ENCODE results near the gene CIBAR2. TPM values are rescaled to one million over a fixed set of nuclear protein-coding genes. Genes with fewer than 3 reads are reported as not detected.

CIBAR2 gene
- total RNA-seq, 1 donor from 2014 or later = not detected

DNA sequence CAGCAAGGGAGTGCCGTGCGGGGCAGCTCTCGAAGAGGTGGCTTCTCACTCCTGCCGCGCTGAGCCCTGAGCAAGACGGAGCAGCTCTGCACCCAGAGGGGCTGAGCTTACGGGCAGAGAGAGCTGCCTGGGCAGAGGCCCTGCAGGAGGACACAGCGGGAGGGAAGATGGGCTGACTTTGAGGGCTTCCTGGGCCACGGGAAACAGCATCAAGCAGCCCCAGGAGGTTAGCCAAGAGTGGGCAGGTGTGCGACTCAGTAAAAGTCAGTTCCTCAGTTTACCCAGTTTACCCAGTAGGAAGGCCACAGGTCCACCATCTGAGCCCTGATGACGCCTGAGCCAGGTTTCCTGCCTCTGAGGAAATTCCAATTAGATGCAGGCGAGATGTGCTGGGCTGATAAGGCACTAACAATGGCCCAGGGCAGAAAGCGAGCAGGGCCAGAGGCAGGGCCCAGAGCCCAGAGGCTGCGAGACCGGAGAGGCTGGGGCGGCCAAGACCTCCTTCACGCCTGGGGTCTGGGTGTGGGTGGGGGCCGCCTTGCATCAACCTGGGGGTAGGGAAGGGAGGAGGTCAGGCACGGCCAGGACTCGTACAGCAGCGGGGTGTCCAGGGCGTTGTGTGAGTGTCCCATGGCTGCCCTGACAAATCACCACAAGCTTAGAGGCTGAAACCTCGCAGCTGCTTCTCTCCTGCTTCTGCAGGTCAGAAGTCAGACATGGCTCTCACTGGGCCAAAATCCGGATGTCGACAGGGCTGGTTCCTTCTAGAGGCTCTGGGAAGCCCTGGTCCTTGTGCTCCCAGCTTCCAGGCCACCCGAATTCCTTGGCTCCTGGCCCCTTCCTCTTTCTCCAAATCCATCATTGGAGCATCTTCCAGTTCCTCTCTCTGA lies 32.0 kb upstream of the CIBAR2 start:
- peak; percentile 90 for DNase-seq

DNA sequence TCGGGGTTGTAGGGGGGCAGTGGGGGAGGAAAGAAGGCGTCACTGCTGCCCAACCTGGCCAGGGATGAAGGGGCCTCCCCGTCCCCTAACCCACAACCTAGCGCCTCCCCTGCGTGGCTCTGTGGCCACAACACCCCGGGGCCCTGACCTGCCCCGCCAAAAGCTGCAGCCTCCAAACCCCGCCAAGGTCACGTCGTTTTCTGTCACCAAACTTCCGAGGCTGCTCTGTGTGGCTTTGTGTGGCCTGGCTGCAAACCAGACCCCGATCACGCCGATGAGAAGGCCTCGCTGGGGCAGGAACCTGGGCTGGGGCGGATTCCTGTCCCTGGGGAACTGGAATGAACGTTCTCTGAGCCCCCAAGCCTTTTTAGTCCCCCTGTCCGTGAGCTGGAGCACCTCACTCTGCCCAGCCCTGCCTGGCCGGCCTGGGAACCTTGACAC lies 30.5 kb upstream of the CIBAR2 start:
- no peak for DNase-seq

DNA sequence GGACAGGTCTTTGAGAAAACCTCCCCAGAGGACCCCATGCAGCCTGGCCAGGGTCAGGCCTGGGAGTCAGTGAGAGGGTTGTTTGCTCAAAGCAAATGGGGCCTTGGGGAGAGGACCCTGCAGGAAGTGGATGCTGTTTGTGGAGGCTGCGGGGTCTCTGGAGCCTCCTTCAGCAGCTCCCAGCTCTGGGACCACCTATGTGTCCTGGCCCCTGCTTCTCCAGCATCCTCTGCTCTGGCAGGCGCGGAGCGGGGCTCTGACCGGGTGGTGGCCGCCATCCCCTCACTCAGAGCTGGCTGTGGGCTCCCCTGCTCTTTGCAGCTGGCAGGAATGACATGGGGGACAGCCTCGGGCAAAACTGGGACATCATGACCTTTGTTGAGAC lies 29.8 kb upstream of the CIBAR2 start:
- DNase-seq = no peak

DNA sequence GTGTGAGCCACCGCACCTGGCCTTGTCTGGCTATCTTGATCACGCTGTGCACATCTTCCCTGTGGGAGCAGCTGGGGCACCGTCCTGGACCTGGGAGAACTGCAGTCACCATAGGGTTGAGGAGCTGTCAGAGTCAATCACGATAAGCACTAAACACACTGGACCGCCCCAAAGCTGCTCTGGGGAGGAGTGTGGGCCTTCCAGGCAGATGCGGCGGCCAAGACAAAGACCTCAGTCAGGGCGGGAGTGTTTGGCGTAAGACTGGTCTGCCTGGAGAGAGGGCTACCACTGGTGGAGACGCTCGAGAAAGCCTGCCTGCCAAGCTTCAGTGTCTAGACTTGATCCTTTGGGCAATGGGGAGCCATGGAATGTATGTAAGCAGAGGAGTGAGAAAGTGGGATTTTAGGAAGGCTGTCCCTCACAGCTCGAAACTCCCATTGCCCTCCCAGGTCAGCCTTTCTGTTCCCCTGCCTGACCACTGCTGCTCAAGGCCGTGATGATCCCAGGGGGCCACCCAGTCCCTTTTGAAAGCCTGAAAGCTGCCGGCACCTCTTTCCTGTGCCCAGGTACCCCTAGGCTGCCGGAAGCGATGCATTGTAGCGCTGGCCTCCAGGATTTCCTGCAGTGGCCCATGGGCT lies 29.3 kb upstream of the CIBAR2 start:
- DNase-seq = no peak

DNA sequence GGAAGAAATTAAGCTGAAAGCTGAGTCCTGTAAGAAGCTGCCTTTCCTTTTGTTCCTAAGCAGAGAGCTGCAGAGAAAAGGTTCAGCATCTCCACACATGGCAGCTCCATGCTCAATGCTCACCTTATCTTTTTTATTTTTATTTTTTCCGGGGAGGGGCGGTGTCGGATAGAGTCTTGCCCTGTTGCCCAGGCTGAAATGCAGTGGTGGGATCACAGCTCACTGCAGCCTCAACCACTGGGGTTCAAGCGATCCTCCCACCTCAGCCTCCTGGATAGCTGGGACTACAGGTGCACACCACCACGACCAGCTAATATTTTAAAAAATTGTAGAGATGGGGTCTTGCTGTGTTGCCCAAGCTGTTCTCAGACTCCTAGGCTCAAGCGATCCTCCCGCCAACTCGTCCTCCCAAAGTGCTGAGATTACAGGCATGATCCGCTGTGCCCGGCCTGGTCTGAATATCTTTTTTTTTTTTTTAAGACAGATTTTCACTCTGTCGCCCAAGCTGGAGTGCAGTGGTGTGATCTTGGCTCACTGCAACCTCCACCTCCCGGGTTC lies 28.3 kb upstream of the CIBAR2 start:
- no peak for DNase-seq

DNA sequence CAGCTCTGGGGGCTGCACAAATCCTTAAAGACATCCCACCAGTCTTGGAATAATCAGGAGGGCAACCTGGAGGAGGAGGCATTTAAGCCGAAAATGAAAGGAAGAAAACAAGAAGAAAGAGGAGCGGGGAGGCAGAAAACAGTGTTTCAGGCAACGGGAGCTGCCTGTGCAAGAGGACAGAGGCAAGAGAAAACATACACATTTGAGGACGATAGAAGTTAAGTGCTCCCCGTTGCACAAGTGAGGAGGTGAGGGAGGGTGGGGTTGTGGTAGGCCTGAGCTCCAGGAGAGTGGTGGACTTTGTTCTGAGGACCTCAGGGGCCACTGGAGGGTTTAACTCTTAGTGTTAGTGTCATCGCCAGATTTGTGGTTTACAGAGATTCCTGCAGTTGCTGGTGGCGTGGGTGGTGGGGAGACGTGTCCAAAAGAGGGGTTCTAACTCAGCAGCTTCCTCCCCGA lies 27.6 kb upstream of the CIBAR2 start:
- DNase-seq = no peak

DNA sequence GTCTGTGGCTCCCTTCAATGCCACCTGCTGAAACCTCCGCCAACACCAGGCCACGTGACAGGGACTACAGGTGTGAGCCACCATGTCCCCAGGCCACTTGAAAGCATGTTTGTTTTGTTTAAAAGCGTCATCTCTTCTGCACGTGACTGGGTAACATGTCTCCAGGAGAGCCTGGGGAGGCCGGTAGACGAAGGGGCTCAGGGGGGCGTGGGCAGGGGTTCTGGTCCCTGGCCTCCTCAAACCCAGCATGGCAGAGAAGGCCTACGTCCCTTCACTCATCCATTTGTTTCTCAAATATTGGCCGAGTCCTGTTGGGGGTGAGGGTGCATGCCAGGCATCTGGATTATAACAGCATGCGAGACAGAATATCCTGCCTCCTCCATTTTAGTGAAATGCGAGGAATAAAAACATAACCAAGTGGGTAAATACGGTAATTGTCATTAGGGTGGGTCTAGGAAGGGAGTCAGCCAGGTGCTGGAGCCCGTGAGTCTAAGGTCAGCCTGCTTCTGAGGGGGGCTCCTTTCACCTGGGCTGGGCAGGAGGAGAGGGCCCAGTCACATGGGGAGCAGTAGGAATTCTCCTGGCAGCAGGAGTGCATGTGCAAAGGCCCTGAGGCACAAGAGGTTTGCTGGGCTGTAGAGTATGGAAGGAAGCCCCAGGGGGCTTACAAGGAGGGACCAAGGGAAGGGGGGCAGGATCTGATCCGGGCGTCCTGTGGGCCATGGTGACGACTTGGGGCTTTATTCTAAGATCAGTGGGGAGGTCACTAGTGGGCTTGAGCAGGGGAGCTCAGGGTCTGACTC lies 26.8 kb upstream of the CIBAR2 start:
- DNase-seq = no peak

DNA sequence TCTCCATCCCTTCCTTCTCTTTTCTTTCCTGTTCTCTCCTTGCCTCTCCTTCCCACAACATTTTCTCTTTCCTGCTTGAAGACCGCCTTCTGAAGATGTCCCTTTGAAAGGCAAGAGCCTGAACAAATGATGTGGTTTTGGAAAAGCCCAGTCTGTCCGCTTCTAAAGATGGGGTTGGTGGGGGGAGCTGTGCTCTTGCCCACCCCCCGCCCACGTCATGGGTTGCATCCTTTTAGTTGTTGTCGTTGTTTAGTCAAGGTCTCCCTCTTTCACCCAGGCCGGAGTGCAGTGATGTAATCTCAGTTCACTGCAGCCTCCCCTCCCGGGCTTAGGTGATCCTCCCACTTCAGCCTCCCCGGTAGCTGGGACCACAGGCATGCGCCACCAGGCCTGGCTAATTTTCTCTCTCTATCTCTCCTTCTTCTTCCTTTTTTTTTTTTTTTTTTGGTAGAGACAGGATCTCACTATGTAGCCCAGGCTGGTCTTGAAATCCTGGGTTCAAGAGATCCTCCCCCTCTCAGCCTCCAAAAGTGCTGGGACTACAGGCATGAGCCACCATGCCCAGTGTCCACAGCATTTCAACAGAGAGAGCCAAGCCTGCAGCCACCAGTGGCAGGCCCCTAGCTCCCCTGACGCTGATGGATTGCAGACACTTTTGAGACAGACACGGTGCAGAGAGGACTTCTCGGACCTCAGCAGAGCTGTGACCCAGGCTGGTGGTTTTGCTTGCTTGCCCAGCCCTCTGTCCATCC lies 26.0 kb upstream of the CIBAR2 start:
- no peak for DNase-seq

DNA sequence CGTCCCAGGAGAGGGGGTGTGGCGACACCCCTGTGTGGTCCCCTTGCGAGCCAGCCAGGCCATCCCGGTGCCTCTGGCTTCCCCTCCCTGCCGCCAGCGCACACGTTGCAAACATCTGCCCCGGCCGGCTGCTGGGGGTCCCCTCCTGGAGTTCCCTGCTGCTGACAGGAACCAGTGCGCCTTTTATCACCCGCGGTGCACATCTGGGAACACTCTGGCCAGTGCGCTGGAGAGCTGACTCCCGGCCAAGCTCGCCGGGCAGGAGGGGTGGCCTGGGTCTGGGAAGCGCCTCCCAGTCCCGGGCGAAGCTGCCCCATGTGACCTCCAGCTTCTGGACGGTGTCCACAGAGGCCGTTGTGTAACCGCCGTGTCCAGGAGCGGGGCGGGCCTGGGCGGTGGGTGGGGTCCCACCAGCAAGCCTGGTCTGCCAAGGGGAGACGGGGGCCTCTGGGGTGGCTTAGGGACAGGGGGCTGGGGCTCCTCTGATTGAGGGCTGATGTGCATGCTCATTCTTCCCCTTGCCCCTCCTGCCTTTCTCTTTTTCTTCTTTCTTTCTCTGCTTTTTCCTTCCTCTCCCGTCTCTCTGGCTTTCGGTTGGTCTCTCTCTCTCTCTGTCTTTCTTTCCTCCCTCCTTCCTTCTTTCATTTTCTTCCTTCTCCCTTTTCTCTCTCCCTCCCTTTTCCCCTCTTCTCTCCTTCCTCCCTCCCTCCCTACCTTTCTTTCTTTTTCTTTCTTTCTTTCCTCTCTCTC lies 25.2 kb upstream of the CIBAR2 start:
- peak; percentile 81 for DNase-seq

DNA sequence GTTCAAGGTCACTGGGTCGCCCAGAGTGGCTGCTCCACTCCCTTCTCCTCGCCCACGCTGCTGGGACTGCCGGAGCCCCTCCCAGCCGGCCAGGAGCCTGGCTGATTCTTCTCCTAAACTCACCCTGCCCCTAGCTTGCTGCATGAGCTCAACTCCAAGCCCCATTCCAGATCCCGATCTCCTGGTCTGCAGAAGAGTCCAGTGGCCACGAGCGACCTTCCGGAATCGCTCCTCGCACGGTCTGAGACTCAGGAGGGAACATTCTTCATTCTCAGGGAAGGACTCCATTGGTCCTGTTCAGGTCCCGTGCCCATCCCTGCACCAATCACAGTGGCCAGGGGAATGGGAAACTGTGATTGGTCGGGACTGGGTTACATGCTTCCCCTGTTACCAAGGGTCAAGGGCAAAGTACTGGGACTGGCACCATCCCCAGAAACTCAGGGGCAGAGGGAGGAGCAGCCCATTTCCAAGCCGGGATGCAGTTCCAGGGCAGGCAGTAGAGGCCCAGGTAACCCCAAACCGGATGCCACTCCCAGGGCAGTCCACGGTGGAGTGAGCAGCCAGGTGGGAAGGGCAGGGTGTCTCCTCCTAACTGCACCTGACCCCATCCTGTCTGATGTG lies 24.5 kb upstream of the CIBAR2 start:
- DNase-seq = peak; percentile 39

DNA sequence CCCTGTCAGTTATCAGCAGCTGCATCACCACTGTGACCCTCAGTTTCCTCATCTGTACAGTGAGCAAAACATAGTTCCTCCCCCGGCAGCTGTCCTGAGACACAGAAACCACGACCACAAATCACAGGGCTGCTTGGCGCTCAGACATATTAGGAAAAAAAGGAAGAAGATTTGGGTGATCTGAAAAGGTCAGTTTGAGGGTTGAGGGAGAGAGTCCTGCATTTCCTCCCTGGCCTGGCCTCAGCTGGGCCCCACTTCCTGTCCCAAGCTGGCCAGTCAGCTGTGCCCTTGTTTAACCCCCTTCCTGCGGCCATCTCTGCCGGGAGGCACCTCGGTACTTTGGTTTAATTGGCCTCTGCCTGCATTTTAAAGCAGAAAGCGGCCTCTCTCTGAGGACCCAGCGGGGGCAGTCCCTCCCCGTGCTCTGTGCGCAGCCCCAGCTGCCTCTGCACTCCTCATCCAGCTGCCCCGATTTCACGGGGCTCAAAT lies 24.0 kb upstream of the CIBAR2 start:
- no peak for DNase-seq

DNA sequence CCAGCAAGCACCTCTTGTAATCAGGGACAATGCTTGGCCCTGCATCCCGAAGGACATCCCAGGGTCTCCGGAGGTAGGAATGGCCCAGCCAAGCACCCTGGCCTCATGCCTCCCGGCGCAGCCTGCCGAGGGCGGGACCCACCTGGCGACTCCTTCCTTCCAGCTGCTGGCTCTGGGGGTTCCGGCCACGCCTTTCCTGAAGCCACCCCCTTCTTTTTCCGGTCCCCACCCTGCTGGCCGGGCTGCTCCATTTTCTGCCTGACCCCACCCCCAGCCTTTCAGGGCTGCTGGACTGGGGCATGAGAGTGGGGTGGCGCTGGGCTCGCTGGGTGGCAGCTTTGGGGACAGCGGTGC lies 22.5 kb upstream of the CIBAR2 start:
- no peak for DNase-seq

DNA sequence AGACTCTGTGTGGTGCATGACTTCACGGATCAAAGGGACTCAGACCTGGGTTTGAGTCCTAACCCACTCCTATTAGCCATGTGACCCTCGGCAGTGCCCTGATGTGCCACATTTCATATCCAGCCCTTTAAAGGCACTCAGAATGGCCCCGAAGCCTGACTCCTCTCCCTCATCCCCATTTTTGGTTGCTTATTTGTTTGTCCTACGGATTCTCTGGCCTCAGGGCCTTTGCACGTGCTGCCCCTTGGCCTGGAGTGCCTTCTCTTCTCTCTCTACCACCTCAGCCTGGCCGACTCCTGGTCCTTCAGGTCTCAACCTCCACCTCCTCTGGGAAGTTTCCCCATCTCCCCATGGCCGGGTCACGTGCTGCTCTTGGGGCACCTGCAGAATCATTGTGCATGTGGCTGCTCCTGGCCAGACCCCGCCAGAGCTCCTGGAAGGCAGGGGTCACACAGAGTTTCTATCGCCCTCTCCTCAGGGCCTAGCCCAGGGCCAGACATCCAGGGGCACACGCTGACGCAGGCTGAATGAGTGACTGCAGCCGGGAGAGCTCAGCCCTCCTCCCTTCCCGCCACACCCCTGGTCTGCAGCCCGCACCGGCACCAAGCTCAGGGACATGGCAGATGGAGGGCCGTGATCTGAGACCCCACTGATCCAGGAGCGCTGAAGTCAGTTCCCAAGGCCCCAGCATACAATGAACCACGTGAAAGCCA lies 22.0 kb upstream of the CIBAR2 start:
- no peak for DNase-seq

DNA sequence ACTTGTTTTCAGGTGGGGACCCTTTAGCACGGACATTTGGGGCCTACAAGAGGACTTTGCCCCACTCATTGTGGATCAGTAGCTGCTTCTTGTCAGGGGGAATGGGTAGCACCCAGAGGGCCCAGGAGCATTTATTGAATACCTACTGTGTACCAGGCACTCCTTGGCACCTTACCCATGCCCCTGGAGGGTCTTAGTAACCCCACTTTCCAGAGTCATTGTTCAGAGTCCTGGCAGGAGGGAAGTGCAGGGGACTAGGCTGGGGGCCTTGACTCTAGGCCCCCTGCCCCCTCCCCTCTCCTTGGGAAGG lies 21.0 kb upstream of the CIBAR2 start:
- no peak for DNase-seq

DNA sequence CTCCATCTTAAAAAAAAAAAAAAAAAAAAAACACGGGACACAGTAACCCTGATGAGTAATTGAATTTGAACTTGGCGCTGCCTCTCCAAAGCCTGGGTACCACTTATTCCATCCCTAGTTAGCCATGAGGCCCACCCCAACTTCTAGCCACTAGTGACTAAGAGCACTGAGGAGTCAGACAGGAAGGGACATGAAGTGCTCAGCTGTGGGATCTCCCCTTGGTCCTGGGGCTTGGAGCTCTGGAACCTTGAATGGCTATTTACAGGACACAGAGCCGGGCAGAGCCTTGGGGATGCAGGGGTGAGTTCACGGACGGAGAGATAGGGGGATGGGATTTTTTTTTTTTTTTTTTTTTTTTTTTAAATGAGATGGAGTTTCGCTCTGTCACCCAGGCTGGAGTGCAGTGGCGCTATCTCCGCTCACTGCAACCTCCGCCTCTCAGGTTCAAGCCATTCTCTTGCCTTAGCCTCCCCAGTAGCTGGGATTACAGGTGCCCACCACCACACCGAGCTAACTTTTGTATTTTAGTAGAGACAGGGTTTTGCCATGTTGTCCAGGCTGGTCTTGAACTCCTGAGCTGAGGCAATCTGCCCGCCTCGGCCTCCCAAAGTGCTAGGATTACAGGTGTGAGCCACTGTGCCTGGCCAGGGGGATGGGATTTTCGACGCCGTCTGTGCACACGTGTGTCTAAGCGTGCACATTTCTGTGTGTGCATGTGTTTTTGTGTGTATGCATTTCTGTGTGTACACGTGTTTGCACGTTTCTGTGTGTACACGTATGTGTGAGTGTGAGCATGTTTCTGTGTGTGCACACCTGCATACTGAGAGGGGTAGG lies 20.4 kb upstream of the CIBAR2 start:
- no peak for DNase-seq

DNA sequence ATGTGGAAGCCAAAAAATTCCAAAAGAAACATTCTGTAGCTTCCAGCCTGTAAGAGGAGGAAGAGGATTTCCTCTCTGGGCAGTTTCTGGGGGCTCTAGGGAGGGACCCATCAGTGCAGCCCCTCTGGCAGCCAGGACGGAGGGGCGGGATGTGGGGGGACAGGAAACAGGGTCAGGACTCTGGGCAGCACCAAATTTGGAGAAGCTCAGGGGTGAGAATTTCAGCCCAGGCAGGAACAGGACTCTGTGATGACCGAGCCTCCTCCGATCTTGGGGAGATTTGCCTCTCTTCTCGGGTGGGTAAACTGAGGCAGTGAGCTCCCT lies 18.4 kb upstream of the CIBAR2 start:
- no peak for DNase-seq

DNA sequence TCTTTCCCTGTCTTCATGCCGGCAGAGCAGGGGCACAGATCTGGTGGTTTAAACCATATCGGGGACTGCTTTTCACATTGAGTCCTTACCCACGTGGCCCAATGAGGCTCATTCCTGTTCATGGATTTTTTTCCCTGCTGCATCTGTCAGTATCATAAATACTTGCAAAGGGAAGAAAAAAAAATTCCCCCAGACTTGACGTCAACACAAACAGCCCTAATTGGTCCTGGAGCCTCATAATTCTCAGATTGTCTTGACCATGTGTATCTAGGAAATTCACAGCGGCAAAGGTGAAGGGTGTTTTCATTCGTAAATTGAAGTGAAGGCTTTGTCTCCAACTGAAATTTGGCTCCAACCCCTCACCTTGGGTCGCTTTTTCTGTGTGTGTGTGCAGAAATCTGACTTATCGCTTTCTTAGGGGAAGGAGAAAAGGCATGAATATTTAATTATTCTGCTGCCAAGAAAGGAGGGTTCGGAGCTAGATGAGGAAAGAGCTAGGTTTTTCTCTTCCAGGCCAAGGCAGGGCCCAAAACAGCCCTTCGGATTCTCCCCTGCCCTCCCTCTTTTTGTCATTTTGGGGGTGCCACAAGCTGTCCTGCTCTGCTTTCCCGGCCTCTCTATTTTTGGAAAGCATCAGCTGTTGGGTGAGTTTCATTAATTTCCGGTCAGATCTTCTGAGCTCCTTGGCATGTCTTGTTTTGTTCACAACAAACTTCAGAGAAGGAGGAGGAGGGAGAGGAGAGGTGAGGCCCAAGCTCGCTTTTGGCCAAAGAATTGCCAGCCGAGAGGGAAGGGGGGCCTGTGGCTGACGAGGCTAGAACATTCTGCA lies 17.8 kb upstream of the CIBAR2 start:
- no peak for DNase-seq

DNA sequence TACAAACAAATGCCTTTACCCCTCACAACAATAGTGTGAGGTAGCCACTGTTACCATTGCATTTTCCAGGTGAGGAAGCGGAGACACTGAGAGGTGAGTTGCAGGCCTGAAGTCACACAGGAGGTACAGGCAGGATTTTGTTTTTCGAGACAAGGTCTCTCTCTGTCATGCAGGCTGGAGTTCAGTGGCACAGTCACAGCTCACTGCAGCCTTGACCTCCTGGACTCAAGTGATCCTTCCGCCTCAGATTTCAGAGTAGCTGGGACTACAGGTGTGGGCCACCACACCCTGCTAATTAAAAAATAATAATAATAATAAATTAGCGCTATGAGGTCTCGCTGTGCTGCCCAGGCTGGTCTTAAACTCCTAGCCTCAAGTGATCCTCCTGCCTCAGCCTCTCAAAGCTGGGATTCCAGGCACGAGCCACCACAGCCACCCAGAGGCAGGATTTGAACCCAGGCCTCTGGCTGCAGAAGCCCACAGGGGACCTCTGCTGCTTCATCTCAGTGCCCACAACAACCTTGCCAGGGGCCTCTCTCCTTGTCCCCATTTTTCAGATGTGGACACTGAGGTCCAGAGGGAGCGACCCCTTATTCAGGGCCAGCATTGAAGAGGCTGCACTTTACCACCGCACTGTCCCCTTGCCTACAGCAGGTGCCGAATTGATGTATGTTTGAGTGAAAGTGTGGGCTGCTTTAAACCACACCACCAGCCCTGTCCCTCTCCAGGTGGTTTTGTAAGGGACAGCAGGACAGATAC lies 16.0 kb upstream of the CIBAR2 start:
- no peak for DNase-seq
